ENCODE results near the gene DARS1.

Gene DARS1

GRCh38 chr2:136023416-136023815 is 38.0 kb upstream of the DARS1 start:
- Histone ChIP-seq H3K9me3 (ENCODE audit: control insufficient read depth, insufficient read depth, low read depth, low read length) (no peaks in the 10 kb centered on the region), H3K36me3 (ENCODE audit: control insufficient read depth in 2 of 2, insufficient read depth in 1 of 2, low read length in 2 of 2) (no peaks in the 10 kb centered on the region), H3K4me3 (ENCODE audit: low read depth, low read length) (no peak overlapping the region), H3K4me1 (ENCODE audit: control insufficient read depth, insufficient read depth, low read length) (no peaks in the 10 kb centered on the region), H3K27ac (ENCODE audit: extremely low read depth, low read depth, low read length) (no peak overlapping the region)
- POLR2A ChIA-PET, result no interaction called here
- TF ChIP-seq ZBTB10 (tag by site-specific recombination; IDR thresholded peaks at IDR 0.05) (no peak), ZBTB49 (tag by site-specific recombination; IDR thresholded peaks at IDR 0.05; ENCODE audit: low read depth) (no peak), ELK4 (IDR thresholded peaks at IDR 0.05; ENCODE audit: borderline replicate concordance, low read depth, low read length) (no peak), ZBTB6 (tag by site-specific recombination; IDR thresholded peaks at IDR 0.05) (no peak), ZNF211 (tag by site-specific recombination; IDR thresholded peaks at IDR 0.05; ENCODE audit: low read depth) (no peak), ZNF37A (tag by site-specific recombination; IDR thresholded peaks at IDR 0.05) (no peak), ZSCAN18 (tag by site-specific recombination; IDR thresholded peaks at IDR 0.05) (no peak), WT1 (tag by site-specific recombination; IDR thresholded peaks at IDR 0.05) (no peak), HIC1 (tag by site-specific recombination; IDR thresholded peaks at IDR 0.05) (no peak), ZNF140 (tag by site-specific recombination; IDR thresholded peaks at IDR 0.05) (no peak), ZNF513 (tag by site-specific recombination; IDR thresholded peaks at IDR 0.05) (no peak), KLF9 (tag by site-specific recombination; IDR thresholded peaks at IDR 0.05; ENCODE audit: low read depth) (no peak), PRDM6 (tag by site-specific recombination; IDR thresholded peaks at IDR 0.05) (no peak), ZNF843 (tag by site-specific recombination; IDR thresholded peaks at IDR 0.05) (no peak), ZBTB26 (tag by site-specific recombination; optimal IDR thresholded peaks at IDR 0.05) (no peak), ATF2 (tag by site-specific recombination; IDR thresholded peaks at IDR 0.05; ENCODE audit: low read depth) (no peak)
- CTCF ChIA-PET, result interaction anchor here (0.6 kb wide), 1 partner anchor 178 kb away, joined by 3 read pairs; no protein-coding TSS in a partner anchor

Measured in HEK293 (cell line).